MM.1S (cell line): Measurements from ENCODE around the gene SMPD2.

Experiments used
- EZH2 ChIP-seq: fragments of 300-600 bp; sonication (generic); optimal IDR thresholded peaks from 2 replicates; pipeline ENCODE3; 2017; ENCODE audit warnings: low read depth, mild to moderate bottlenecking, antibody characterized with exemption, low read length, mixed read lengths
- TF ChIP-seq, protein P1 (sequence below): fragments of 300-600 bp; sonication (generic); IDR thresholded peaks from 2 replicates; pipeline ENCODE4 v1.5.1; 2016; ENCODE audit warnings: antibody characterized with exemption, low read length, mixed read lengths

GRCh38 chr6:109411034-109411433 lies 29.5 kb upstream of the SMPD2 start:
- TF ChIP-seq, protein P1, sequence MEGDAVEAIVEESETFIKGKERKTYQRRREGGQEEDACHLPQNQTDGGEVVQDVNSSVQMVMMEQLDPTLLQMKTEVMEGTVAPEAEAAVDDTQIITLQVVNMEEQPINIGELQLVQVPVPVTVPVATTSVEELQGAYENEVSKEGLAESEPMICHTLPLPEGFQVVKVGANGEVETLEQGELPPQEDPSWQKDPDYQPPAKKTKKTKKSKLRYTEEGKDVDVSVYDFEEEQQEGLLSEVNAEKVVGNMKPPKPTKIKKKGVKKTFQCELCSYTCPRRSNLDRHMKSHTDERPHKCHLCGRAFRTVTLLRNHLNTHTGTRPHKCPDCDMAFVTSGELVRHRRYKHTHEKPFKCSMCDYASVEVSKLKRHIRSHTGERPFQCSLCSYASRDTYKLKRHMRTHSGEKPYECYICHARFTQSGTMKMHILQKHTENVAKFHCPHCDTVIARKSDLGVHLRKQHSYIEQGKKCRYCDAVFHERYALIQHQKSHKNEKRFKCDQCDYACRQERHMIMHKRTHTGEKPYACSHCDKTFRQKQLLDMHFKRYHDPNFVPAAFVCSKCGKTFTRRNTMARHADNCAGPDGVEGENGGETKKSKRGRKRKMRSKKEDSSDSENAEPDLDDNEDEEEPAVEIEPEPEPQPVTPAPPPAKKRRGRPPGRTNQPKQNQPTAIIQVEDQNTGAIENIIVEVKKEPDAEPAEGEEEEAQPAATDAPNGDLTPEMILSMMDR = no peak
- no peak for TF ChIP-seq EZH2
